GM21825 (cell line): ENCODE data around the gene HOXB4.

Source experiments
- ATAC-seq: cut with Tn5 transposase; IDR thresholded peaks from one replicate; pipeline ENCODE4 v1.9.1; 2021; ENCODE audit warnings: mild to moderate bottlenecking, moderate library complexity; ENCODE audit not compliant: unreplicated experiment

HOXB4 gene

DNA sequence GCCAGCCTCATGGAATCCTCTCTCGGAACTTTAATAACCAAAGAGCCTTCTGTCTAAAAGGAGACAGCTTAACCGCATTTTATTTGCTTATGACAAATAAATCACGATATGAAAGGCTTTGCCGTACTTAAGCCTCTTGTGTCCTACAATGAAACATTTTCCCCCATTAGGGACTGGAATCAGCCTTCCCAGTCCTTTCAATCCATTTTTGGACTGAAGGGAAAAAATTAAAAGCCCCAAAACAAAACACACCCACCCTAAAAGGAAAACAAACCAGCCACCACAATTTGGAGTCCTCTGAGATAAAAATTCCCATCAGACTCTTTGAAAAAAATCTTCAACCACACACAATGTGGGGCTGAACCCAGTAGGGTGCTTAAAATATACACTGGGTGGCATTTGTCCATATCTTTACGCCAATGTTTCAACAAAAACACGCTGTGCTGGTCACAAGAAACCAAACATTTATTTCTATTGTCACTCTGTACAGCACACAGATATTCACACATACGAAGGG lies 3.0 kb downstream of the HOXB4 start:
- ATAC-seq = no peak

DNA sequence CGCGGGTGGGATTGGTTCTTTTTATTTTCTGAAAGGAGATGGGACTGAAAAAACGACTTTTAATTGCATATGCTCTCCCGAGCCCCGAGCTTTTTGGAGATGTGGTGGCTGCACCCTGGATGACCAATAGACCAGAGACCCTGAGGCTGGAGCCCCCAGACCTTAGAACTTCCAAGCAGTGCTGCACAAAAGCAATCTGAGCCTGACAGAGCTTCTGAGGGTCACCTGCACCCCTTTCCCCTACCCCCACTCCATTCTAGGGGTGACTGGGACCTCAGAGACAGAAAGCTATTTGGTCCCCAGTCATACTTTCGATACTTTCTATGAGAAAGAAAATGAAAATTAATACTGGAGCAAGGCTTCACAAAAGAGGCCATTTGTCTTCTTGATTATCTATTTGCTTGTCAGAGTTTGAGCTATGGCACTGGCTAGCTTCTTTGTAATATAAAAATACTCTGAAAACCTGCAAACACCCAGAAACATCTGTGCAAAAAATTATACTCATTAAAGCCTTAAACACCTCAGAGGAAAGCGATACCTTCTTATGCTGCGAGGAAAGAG lies 3.6 kb downstream of the HOXB4 start:
- no peak for ATAC-seq

- no peak for ATAC-seq
Observed at GRCh38 chr17:48571826-48572417, 6.2 kb downstream of the HOXB4 start.

GRCh38 chr17:48571024-48571818 lies 6.9 kb downstream of the HOXB4 start:
- no peak for ATAC-seq

DNA sequence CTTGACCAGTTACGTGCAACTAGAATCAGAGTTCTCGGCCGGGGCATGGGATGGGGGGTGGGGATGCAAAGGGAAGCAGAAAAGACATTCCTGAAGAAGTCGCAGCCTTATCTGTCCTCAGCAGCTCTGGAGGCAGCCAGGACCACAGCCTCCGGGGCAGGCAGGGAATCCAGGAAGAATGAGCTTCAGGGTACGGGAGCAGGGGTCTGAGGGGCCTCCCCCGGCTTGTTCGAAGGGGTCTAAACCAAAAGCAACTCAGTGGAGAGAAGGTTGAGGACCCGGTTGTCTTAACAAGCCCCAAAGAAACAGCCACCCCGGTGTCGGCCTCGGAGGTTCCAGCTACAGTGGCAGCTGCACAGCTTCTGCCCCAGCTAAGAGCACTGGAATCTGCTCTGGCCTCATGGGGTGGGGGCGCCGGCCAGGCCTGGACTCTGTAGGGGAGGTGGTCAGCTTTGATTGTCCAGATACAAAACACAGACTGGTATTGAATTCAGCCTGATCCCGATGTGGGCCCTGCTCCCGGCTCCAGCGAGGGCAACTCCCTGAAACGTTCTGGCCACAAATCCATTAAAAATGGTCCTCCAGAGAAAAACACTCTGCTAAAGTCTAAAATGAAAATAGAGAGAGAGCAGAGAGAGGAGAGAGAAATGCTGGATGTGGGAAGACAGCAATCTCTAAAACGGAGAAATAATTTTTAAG lies 7.7 kb downstream of the HOXB4 start:
- no peak for ATAC-seq

- no peak for ATAC-seq
Observed at GRCh38 chr17:48569674-48570324, 8.4 kb downstream of the HOXB4 start.

GRCh38 chr17:48569240-48569582 lies 8.9 kb downstream of the HOXB4 start:
- no peak for ATAC-seq

DNA sequence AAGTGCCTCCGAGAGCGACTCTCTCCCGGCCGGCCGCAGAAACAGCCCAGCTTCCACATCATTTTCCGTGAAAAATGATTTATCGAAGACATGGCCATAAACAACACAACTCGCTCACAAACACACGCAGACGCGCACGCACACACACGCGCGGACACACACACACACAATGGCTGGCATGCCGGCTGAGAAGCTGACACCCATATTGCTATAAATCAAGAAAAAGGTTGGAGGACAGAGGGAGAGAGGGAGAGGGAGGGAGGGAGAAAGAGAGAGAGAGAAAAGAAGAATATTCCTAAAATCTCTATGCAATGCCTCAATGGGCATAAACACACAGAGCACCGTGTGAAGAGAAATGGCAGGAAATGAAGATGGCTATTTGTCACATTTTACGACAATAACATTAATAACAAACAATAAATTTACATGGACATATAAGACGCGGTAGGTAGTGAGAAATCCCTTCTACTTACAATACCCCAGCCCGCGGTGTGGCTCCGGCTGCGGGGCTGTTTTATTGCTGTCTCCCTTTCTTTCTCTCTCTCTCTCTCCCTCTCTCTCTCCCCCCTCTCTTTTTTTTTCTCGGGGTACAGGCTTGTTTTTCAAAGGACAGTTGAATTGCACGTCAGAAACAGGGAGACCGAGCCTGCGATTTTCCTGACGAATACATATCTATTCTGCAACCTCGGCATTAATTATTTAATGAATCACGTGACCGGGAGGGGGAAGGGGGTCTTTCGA lies 9.5 kb downstream of the HOXB4 start:
- ATAC-seq = no peak

- no peak for ATAC-seq
Observed at GRCh38 chr17:48567646-48568354, 10.3 kb downstream of the HOXB4 start.

DNA sequence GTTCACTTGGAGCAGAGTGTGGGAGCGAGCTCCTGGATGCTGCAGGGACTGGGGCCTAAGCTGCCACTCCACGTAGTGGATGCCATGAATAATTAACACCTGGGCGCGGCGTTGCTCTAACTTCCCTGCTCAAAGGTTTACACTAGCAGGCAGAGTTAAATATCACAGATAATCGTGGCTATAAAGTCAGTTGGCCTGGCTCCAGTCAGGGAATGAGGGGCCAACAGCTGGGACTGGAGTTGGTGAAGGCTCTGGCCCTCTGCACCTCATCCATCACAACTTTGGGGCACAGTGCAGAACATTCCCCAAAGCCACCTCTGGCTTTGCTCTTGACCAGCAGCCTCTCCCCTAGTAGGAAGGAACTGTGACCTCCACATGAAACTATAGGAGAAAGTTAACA lies 10.9 kb downstream of the HOXB4 start:
- ATAC-seq = no peak

- ATAC-seq = no peak
Observed at GRCh38 chr17:48566717-48567116, 11.4 kb downstream of the HOXB4 start.

DNA sequence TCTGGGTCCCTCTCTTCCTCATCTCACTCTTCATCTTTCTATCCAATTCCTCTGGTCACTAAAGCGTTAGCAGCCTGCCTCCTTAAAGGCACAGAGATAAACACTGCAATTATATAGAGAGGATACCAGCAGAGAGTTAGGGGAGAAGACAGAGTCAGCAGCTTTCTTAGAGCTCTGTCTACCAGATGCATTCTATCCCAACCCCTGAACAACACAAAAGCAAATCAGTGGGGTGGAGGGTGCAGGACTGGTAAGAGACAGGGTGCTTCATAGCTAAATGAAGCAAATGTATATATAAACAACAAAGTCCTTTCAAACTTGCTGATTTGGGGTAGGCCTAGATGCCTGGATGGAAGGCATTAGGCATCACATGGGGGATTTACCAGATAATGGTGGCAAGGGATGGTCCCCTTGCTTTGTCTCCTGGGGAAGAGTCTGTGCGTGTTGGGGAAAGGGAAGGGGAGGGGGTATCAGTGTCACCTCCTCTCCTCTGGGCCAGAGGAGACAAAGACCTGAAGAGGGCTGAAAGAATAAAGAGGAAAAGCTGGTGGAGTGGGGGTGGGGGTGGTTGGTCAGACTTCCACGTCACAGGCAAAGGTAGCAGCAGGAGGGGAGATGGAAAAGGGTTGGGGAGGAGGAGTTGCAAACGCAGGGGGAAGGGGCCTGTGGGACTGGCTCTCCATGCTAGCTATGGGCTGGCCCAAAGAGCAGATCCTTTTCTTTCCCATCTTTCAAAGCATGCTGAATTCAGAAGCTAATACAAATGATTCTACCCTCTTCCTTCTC lies 12.0 kb downstream of the HOXB4 start:
- no peak for ATAC-seq

- ATAC-seq = no peak
Observed at GRCh38 chr17:48565022-48565554, 13.1 kb downstream of the HOXB4 start.

DNA sequence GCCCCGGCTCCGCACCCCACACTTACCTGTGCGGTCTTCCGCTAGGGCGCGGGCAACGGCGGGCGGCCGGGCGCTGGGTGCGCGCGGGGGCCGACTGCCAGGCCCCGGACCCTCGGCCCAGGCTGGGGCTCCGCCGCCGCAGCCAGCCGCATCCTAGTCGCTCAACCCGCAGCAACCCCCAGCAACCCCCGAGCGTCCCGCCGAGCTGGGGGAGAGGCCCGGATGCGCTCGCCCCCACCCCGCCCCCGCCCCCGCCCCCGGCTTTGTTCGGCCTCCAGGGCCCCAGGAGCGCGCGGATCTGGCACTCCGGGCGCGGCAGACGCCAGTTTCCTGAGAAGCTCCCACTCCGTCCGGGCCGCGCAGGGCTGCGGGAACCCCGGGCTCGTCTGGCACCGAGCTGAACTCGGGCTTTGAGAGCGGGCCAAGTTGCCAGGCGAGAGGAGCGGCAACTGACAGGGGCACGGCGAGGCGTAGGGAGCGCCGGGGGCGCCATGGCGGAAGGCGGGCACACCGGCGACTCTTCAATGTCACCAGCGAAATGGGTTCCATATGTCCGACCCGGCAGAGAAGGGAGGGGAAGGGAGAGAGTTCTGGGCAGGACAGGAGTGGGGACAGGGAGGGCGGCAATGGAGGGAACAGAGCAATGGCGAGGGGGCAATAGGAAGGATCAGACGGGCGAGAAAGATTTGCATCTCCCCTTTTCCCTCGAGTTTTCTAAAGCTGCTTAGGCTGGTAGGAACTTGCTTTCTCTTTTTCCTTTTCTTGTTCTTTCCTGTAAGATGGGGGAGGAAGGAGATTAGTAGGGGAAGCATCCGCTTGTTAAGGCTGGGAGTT lies 13.7 kb downstream of the HOXB4 start:
- ATAC-seq = no peak

DNA sequence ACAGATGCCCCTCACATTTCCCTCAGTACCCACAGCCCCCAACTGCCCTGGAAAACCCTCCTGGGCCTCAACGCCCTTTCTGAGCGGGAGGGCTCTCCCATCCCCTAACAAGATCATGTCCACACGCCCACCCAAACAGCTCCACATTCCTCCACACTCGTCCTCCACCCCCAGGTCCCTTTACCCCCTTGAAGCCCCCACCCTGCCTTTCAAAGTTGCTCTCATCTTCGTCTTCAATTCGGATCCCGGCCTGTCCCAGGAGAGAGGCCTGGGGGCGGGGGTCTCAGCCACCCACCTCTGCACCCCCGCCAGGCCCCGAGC lies 14.3 kb downstream of the HOXB4 start:
- ATAC-seq = no peak

DNA sequence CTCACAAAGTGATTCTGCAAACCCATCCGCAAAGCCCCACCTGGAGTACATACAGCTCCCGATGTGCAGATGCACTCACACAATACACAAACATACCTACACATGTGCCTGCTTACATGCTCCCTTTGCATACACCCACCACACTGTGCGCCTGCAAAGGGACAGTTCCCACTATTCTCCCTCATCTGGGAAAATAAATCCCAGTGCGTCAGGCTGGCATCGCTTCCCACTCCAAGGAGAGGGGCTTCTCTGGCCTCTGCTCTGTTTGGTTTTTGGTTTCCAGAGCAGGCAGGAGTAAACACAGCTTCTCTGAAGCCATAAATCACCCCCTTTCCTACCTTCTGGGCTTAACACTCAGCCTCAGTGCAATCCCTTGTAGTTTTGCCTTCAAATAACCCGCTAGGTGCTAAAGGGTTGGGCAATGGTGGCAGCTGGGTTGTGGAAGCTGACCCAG lies 14.7 kb downstream of the HOXB4 start:
- no peak for ATAC-seq

DNA sequence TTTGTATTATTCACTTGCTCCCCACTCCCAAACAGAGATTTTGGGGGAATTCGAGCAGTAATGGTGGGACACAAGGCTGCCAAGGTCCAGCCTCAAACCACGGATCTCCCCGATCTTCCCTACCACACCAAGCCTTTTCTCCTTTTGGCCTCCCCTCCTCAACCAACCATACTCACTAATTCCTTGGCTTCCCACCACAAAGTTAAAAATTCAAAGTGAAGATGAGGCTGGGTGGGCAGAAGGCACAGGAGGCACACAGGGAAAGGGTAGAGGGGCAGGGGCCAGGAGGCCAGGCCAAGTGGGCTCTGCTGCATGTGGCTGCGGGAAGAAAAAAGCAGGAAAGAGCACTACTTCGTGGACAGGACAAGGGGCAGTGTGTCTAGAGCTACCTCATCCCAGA lies 15.2 kb downstream of the HOXB4 start:
- no peak for ATAC-seq
